HG03280 (cell line): ENCODE results near the gene HUNK.
"Not testable (repeated sequence)": the region's sequence is repeated elsewhere in the genome, so short reads cannot be mapped to it uniquely, and the experiment has no call there.

ENCODE experiments used
- ATAC-seq: cut with Tn5 transposase; IDR thresholded peaks from one replicate; pipeline ENCODE4 v1.9.1; 2021; ENCODE audit warnings: mild to moderate bottlenecking, moderate library complexity; ENCODE audit not compliant: unreplicated experiment

The HUNK gene

GRCh38 chr21:31872452-31873274 lies at the start of gene HUNK:
Gene HUNK (plus strand): TSS chr21:31873020. CDS start chr21:31873675, 655 bp downstream.
- no peak for ATAC-seq

GRCh38 chr21:31829736-31830472 lies 42.9 kb upstream of the HUNK start:
- no peak for ATAC-seq

- ATAC-seq = no peak
Observed at GRCh38 chr21:31830701-31831100, 42.1 kb upstream of the HUNK start.

GRCh38 chr21:31837041-31837440 lies 35.8 kb upstream of the HUNK start:
- no peak for ATAC-seq

GRCh38 chr21:31837618-31838390 lies 35.0 kb upstream of the HUNK start:
- ATAC-seq = no peak

GRCh38 chr21:31838586-31839355 lies 34.0 kb upstream of the HUNK start:
- no peak for ATAC-seq

GRCh38 chr21:31844206-31844605 lies 28.6 kb upstream of the HUNK start:
- ATAC-seq = no peak

GRCh38 chr21:31845151-31845729 lies 27.6 kb upstream of the HUNK start:
- no peak for ATAC-seq

GRCh38 chr21:31846690-31847089 lies 26.1 kb upstream of the HUNK start:
- ATAC-seq = no peak

- ATAC-seq = no peak
Observed at GRCh38 chr21:31847761-31848160, 25.1 kb upstream of the HUNK start.

- ATAC-seq = no peak
Observed at GRCh38 chr21:31848326-31848985, 24.4 kb upstream of the HUNK start.

GRCh38 chr21:31850886-31851285 lies 21.9 kb upstream of the HUNK start:
- no peak for ATAC-seq

- ATAC-seq = no peak
Observed at GRCh38 chr21:31855180-31855579, 17.6 kb upstream of the HUNK start.

GRCh38 chr21:31857096-31857495 lies 15.7 kb upstream of the HUNK start:
- ATAC-seq = no peak

- not testable (repeated sequence) for ATAC-seq
Observed at GRCh38 chr21:31857631-31858030, 15.2 kb upstream of the HUNK start.

- ATAC-seq = no peak
Observed at GRCh38 chr21:31860851-31861250, 12.0 kb upstream of the HUNK start.

GRCh38 chr21:31862078-31862477 lies 10.7 kb upstream of the HUNK start:
- no peak for ATAC-seq

- ATAC-seq = no peak
Observed at GRCh38 chr21:31865429-31865970, 7.3 kb upstream of the HUNK start.

GRCh38 chr21:31866077-31866511 lies 6.7 kb upstream of the HUNK start:
- ATAC-seq = no peak
